HepG2 (cell line): Measurements from ENCODE around the gene NDUFS5.

Experiments used
- CTCF ChIP-seq: sonication (generic); formaldehyde crosslinking; IDR thresholded peaks from 2 replicates; pipeline ENCODE4 v1.5.0; 2020; ENCODE audit warnings: mild to moderate bottlenecking, missing genetic modification reagents, moderate library complexity
- NR0B2 ChIP-seq: sonication (generic); formaldehyde crosslinking; IDR thresholded peaks from 2 replicates; pipeline ENCODE4 v1.4.0; 2020; ENCODE audit warnings: mild to moderate bottlenecking, missing genetic modification reagents
- NR3C1 ChIP-seq: sonication (generic); formaldehyde crosslinking; IDR thresholded peaks from 2 replicates; pipeline ENCODE4 v1.4.0; 2020; ENCODE audit warnings: missing genetic modification reagents
- ZNF263 ChIP-seq: sonication (generic); formaldehyde crosslinking; IDR thresholded peaks from 2 replicates; pipeline ENCODE4 v1.4.0; 2020; ENCODE audit warnings: missing genetic modification reagents
- ZNF652 ChIP-seq: IDR thresholded peaks from 2 replicates; pipeline ENCODE4 v1.6.1; 2016; ENCODE audit warnings: low read depth, borderline replicate concordance
- ZNF660 ChIP-seq: sonication (generic); formaldehyde crosslinking; IDR thresholded peaks from 2 replicates; pipeline ENCODE4 v1.5.1; 2020; ENCODE audit warnings: mild to moderate bottlenecking, low read depth, missing genetic modification reagents, borderline replicate concordance
- ZNF850 ChIP-seq: sonication (generic); formaldehyde crosslinking; conservative IDR thresholded peaks from 2 replicates; pipeline ENCODE4 v1.9.0; 2021; ENCODE audit warnings: mild to moderate bottlenecking, missing genetic modification reagents
- ZSCAN29 ChIP-seq: sonication (generic); formaldehyde crosslinking; conservative IDR thresholded peaks from 2 replicates; pipeline ENCODE4 v1.4.0; 2020; ENCODE audit warnings: mild to moderate bottlenecking, missing genetic modification reagents

- TF ChIP-seq ZNF263 (CRISPR knock-in tag), result no peak
- no peak for TF ChIP-seq NR0B2 (CRISPR knock-in tag)
- TF ChIP-seq CTCF (CRISPR knock-in tag), result no peak
- no peak for TF ChIP-seq ZNF660
- no peak for TF ChIP-seq ZNF652 (CRISPR knock-in tag)
- TF ChIP-seq ZNF850 (CRISPR knock-in tag), result no peak
- TF ChIP-seq NR3C1 (CRISPR knock-in tag), result no peak
- TF ChIP-seq ZSCAN29 (CRISPR knock-in tag), result no peak
Measured at GRCh38 chr1:39023140-39023539, 3.0 kb upstream of the NDUFS5 start.
